Type B pancreatic cell (in vitro differentiated cells): ENCODE measurements around the gene TMEM202. TPM values are rescaled to one million over a fixed set of nuclear protein-coding genes. Genes with fewer than 3 reads are reported as not detected.
"Not testable (repeated sequence)": the region's sequence is repeated elsewhere in the genome, so short reads cannot be mapped to it uniquely, and the experiment has no call there.

Experiments
- DNase-seq: peaks from one replicate; pipeline ENCODE4 v3.0.0; 2021; ENCODE audit warnings: mixed read lengths; ENCODE audit not compliant: unreplicated experiment; ENCODE audit errors: extremely low spot score
- H3K27ac Mint-ChIP-seq: 2 replicates; pipeline ENCODE4 v1.8.0; 2021; ENCODE audit warnings: mild to moderate bottlenecking, mixed read lengths
- H3K27me3 Mint-ChIP-seq: 2 replicates; pipeline ENCODE4 v1.8.0; 2021; ENCODE audit warnings: mixed read lengths
- H3K36me3 Mint-ChIP-seq: 2 replicates; pipeline ENCODE4 v1.8.0; 2021; ENCODE audit warnings: mixed read lengths
- H3K4me1 Mint-ChIP-seq: one replicate; pipeline ENCODE4 v1.8.0; 2021; ENCODE audit warnings: mixed read lengths; ENCODE audit not compliant: unreplicated experiment
- H3K4me3 Mint-ChIP-seq: 2 replicates; pipeline ENCODE4 v1.8.0; 2021; ENCODE audit warnings: mild to moderate bottlenecking, mixed read lengths
- H3K9me3 Mint-ChIP-seq: 2 replicates; pipeline ENCODE4 v1.8.0; 2021; ENCODE audit warnings: mixed read lengths
- total RNA-seq: library from RNA; stranded (reverse); gene quantifications from 2 replicates; pipeline ENCODE4 v1.2.1, GENCODE V29; 2021; ENCODE audit warnings: low replicate concordance
- TF ChIP-seq, protein P1 (sequence below): fragments of 200-600 bp; sonication (generic); conservative IDR thresholded peaks from 2 replicates; pipeline ENCODE4 v1.5.0; 2021; ENCODE audit warnings: antibody characterized with exemption, mild to moderate bottlenecking

The TMEM202 gene
- total RNA-seq, 1 donor from 2014 or later, result not detected

- H3K4me3 Mint-ChIP-seq, result no peak overlapping the region
- DNase-seq, result no peak
- TF ChIP-seq, protein P1, sequence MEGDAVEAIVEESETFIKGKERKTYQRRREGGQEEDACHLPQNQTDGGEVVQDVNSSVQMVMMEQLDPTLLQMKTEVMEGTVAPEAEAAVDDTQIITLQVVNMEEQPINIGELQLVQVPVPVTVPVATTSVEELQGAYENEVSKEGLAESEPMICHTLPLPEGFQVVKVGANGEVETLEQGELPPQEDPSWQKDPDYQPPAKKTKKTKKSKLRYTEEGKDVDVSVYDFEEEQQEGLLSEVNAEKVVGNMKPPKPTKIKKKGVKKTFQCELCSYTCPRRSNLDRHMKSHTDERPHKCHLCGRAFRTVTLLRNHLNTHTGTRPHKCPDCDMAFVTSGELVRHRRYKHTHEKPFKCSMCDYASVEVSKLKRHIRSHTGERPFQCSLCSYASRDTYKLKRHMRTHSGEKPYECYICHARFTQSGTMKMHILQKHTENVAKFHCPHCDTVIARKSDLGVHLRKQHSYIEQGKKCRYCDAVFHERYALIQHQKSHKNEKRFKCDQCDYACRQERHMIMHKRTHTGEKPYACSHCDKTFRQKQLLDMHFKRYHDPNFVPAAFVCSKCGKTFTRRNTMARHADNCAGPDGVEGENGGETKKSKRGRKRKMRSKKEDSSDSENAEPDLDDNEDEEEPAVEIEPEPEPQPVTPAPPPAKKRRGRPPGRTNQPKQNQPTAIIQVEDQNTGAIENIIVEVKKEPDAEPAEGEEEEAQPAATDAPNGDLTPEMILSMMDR, result no peak
- no peaks in the 10 kb centered on the region for H3K36me3 Mint-ChIP-seq
- H3K4me1 Mint-ChIP-seq, result no peaks in the 10 kb centered on the region
- H3K9me3 Mint-ChIP-seq, result no peaks in the 10 kb centered on the region
- no peak overlapping the region for H3K27ac Mint-ChIP-seq
- H3K27me3 Mint-ChIP-seq, result peaks cover 18% of the 10 kb centered on the region
Observed at GRCh38 chr15:72415304-72415703, 17.2 kb downstream of the TMEM202 start.

GRCh38 chr15:72419768-72420167 is 21.7 kb downstream of the TMEM202 start:
- not testable (repeated sequence) for H3K9me3 Mint-ChIP-seq, DNase-seq, H3K4me3 Mint-ChIP-seq, H3K27ac Mint-ChIP-seq, H3K36me3 Mint-ChIP-seq, H3K4me1 Mint-ChIP-seq
- H3K27me3 Mint-ChIP-seq, result peaks cover 29% of the 10 kb centered on the region

DNA sequence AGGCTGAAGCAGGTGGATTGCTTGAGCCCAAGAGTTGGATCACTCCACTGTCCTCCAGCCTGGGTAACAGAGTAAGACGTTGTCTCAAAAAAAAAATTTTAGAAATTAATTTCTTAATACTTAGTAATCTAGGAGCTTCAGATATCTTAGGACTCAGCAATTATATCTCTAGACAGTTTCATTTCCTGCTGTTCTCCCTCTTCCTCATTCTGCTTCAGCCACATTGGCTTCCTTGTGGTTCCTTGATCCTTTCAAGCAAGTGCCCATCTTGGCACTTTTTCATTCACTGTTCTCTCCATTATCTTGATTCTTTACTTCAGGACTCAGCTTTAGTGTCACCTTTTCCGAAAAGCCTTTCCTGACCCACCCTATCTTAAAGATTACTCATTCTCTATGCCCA is 22.5 kb downstream of the TMEM202 start:
- H3K4me3 Mint-ChIP-seq, result no peak overlapping the region
- peaks cover 28% of the 10 kb centered on the region for H3K27me3 Mint-ChIP-seq
- TF ChIP-seq, protein P1, result no peak
- no peak for DNase-seq
- no peaks in the 10 kb centered on the region for H3K36me3 Mint-ChIP-seq
- H3K9me3 Mint-ChIP-seq, result peaks cover 8% of the 10 kb centered on the region
- H3K27ac Mint-ChIP-seq, result no peak overlapping the region
- no peaks in the 10 kb centered on the region for H3K4me1 Mint-ChIP-seq

DNA sequence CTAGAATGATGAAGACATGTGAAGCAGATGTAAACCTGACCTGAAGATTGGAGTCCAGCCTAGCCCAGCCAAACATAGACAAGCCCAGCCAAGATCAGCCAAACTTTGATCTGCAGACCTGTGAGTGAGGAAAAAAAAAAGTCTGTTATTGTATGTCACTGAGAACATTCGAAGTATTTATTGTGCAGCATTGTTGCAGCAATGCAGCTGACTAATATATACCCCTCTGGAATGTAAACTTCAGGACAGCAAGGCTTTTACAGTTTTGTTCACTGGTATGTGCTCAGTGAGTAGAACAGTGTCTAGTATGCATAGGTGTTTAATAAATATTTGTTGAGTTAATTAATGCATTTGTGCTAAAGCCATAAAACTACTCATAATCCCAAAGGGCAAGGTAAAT is 23.4 kb downstream of the TMEM202 start:
- no peak for DNase-seq
- Mint-ChIP-seq H3K9me3 (peaks cover 9% of the 10 kb centered on the region), H3K4me1 (no peaks in the 10 kb centered on the region), H3K4me3 (no peak overlapping the region), H3K27me3 (peaks cover 28% of the 10 kb centered on the region), H3K27ac (no peak overlapping the region), H3K36me3 (no peaks in the 10 kb centered on the region)
- TF ChIP-seq, protein P1, result no peak

GRCh38 chr15:72423256-72423655 is 25.2 kb downstream of the TMEM202 start:
- peaks cover 27% of the 10 kb centered on the region for H3K27me3 Mint-ChIP-seq
- DNase-seq, result no peak
- TF ChIP-seq, protein P1, result no peak
- no peak overlapping the region for H3K4me3 Mint-ChIP-seq
- no peaks in the 10 kb centered on the region for H3K4me1 Mint-ChIP-seq
- H3K36me3 Mint-ChIP-seq, result no peaks in the 10 kb centered on the region
- H3K27ac Mint-ChIP-seq, result no peak overlapping the region
- peaks cover 12% of the 10 kb centered on the region for H3K9me3 Mint-ChIP-seq

DNA sequence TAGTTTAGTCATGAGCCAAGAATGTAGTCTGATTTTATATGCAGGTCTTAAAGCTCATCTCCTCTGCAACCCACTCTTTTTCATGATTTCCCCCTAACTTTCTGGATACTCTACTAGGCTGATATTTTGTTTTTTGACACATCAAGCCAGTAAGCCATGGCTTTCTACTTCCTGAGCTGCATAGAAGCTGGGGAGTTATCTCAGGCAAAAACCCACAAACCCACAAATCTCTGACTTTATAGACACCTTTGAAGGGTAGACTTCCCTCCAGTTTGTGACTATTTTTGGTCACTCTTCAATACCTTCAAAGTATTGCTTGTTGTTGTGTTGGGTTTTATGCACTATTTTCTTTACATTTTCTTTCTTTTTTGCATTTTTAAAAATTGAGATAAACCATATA is 28.6 kb downstream of the TMEM202 start:
- Mint-ChIP-seq H3K27me3 (peaks cover 35% of the 10 kb centered on the region), H3K4me1 (no peaks in the 10 kb centered on the region), H3K4me3 (no peak overlapping the region), H3K36me3 (no peaks in the 10 kb centered on the region), H3K27ac (no peak overlapping the region), H3K9me3 (peaks cover 12% of the 10 kb centered on the region)
- TF ChIP-seq, protein P1, result no peak
- DNase-seq, result no peak
